ENCODE data around the gene MON1A.
"Not testable (repeated sequence)": the region's sequence is repeated elsewhere in the genome, so short reads cannot be mapped to it uniquely, and the experiment has no call there.

MON1A gene, protein sequence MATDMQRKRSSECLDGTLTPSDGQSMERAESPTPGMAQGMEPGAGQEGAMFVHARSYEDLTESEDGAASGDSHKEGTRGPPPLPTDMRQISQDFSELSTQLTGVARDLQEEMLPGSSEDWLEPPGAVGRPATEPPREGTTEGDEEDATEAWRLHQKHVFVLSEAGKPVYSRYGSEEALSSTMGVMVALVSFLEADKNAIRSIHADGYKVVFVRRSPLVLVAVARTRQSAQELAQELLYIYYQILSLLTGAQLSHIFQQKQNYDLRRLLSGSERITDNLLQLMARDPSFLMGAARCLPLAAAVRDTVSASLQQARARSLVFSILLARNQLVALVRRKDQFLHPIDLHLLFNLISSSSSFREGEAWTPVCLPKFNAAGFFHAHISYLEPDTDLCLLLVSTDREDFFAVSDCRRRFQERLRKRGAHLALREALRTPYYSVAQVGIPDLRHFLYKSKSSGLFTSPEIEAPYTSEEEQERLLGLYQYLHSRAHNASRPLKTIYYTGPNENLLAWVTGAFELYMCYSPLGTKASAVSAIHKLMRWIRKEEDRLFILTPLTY

DNA sequence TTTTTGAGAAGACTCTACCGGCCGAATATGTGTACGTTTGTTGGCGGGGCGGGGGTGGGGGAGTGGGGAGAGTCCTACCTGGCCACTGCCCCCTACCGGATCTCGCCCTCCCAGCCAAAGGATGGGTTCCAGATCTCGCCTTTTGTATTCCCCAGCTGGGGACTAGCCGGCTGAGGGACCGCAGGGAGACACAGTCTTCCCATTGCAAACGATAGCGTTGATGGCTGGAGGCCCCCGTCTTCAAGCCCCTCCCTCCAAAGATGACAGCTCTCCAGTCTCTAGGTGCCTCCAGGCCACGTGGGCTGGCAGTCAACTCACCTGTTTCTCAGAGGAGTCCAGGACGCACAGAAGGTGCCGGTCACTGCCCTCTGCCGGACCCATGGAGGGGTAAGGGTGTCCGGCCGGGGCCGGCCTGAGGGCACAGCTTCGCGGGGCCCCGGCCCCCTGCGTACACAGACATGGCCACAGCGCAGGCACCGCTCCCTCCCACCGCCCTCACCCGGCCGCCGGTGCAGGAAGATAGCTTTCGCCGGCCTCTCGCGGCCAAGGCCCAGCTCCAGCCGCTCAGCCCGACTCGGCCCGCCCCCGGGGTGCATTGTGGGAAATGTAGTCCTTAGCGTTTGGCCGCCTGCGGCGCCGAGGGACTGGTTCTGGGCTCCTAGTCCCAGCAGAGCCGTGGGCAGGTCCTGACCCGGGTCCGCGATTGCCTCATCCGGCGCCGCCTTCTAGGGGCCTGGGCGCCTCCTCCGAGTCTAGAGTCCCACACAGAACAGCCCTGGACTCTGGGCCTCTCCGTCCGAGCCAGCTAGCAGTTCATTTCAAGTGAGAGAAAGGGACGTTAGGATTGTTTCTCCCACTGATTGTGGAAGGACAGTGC, at the start of gene MON1A:
MON1A (minus strand) TSS at position 521 of the 877 bp plus-strand sequence. CDS start 16,465 bp downstream, outside the sequence.
- peak within 1 kb of the TSS; percentile 54; the same call in 1 of the 2 replicates for H3K4me3 ChIP-seq (ENCODE audit: low read length)
- TF ChIP-seq ZNF274 (IDR thresholded peaks at IDR 0.05; ENCODE audit: low read depth, low read length), result no peak

DNA sequence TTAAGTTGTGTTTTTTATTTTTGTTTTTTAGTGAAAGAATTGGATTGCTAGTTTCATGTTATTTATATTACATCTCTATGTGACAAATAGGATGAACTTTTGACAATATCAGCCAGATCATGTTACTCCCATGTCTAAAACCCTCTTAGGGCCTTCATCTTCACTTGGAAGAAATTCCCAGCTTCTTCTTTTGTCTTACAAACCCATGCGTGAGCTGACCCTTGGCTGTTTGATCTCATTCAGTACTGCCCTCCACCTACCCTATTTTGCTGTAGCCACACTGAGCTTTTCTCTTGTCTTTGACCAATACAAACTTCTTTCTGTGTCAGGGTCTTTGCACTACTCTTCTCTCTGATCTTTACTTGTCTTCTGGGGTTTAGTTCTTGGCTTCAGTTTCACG, 47.3 kb upstream of the MON1A start:
- no peak for TF ChIP-seq ZNF274 (IDR thresholded peaks at IDR 0.05; ENCODE audit: low read depth, low read length)
- H3K4me3 ChIP-seq (ENCODE audit: low read length), result no peak overlapping the region

DNA sequence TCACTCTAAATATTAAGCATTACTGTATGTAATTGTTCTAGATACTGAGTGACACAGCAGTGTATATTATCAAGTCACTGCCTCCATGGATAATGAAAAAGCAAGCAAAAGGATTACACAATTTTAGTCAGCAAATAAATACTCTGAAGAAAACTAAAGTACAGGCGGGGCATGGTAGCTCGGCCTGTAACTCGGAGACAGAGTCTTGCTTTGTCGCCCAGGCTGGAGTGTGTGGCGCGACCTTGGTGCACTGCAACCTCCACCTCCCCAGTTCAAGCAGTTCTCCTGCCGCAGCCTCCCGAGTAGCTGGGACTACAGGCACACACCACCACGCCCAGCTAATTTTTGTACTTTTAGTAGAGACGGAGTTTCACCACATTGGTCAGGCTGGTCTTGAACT, 43.0 kb upstream of the MON1A start:
- TF ChIP-seq ZNF274 (IDR thresholded peaks at IDR 0.05; ENCODE audit: low read depth, low read length), result no peak
- no peak overlapping the region for H3K4me3 ChIP-seq (ENCODE audit: low read length)

DNA sequence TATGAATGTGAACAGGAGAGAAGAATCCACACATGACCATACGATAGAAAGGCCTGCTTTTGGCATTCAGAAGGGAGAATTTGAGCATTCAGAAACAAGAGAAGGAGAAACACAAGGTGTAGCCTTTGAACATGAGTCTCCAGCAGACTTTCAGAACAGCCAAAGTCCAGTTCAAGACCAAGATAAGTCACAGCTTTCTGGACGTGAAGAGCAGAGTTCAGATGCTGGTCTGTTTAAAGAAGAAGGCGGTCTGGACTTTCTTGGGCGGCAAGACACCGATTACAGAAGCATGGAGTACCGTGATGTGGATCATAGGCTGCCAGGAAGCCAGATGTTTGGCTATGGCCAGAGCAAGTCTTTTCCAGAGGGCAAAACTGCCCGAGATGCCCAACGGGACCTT, 38.7 kb upstream of the MON1A start:
- TF ChIP-seq ZNF274 (IDR thresholded peaks at IDR 0.05; ENCODE audit: low read depth, low read length), result no peak
- H3K4me3 ChIP-seq (ENCODE audit: low read length), result no peak overlapping the region

DNA sequence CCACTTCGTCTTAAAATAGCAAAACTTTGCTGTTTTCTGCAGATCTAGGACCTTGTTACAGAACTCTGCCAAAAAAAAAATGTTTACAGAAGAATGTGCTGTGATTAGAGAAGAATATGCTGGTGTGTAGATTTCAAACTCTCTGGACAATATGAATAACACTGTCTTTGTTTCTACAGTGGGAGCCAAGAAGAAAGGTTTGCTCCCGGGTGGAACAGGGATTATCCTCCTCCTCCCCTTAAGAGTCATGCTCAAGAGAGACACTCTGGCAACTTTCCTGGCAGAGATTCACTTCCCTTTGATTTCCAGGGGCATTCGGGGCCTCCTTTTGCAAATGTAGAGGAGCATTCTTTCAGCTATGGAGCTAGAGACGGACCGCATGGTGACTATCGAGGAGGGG, 37.7 kb upstream of the MON1A start:
- no peak overlapping the region for H3K4me3 ChIP-seq (ENCODE audit: low read length)
- TF ChIP-seq ZNF274 (IDR thresholded peaks at IDR 0.05; ENCODE audit: low read depth, low read length), result no peak

DNA sequence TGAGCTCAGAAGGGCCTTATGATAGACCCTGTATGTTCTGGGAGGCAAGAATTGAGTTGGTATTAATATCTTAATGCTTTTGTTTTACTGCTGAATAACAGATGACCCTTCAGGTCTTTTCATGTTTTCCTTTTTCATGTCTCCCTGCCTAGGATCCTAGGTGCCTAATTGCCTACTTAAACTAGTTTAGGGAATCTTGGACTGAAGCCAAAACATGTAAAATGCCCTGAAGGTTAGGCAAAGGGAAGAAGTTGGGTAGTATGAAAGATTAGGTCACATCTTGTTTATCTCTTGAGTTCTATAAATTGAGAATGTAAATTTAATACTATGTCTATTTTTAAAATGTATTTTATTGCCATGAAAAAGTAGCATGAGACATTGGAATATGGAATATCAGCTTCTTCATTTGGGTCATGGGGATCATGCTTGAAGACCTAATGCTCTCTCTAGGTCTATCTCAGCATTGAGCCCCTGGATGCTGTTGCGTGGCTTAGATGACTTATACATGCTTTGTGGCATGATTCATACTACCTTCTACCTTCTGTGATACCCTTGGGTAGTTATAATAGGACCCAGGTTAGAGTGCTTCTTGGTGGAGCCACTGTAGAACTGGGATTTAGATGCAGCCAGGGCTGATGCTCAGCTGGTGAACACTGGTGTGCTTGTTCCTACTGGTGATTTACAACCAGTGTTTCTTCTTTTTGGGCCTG, 36.8 kb upstream of the MON1A start:
- no peak for TF ChIP-seq ZNF274 (IDR thresholded peaks at IDR 0.05; ENCODE audit: low read depth, low read length)

DNA sequence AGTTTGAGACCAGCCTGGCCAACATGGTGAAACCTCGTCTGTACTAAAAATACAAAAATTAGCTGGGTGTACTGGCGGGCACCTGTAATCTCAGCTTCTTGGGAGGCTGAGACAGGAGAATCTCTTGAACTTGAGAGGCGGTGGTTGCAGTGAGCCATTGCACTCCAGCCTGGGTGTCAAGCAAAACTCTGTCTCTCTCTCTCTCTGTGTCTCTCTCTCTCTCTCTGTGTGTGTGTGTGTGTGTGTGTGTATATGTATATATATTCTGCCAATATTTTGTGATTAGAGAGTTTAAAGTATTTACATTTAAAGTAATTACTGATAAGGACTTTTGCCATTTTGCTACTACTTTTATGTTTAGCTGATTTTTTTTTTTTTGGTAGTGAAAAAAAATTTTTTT, 26.0 kb upstream of the MON1A start:
- TF ChIP-seq ZNF274 (IDR thresholded peaks at IDR 0.05; ENCODE audit: low read depth, low read length), result no peak
- no peak overlapping the region for H3K4me3 ChIP-seq (ENCODE audit: low read length)

More for the DNA sequence above, 36.8 kb upstream of the MON1A start:
- no peak overlapping the region for H3K4me3 ChIP-seq (ENCODE audit: low read length)

DNA sequence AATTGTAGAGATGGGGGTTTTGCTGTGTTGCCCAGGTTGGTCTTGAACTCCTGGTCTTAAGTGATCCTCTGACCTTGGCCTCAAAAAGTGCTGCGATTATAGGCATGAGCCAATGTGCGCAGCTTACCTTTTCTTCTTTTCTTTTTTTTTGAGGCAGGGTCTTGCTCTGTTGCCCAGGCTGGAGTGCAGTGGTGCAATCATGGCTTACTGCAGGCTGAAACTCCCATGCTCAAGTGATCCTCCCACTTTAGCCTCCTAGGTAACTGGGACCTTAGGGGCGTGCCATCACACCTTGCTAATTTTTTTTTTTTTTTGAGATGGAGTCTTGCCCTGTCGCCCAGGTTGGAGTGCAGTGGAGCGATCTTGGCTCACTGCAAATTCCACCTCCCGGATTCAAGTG, 23.3 kb upstream of the MON1A start:
- TF ChIP-seq ZNF274 (IDR thresholded peaks at IDR 0.05; ENCODE audit: low read depth, low read length), result no peak

DNA sequence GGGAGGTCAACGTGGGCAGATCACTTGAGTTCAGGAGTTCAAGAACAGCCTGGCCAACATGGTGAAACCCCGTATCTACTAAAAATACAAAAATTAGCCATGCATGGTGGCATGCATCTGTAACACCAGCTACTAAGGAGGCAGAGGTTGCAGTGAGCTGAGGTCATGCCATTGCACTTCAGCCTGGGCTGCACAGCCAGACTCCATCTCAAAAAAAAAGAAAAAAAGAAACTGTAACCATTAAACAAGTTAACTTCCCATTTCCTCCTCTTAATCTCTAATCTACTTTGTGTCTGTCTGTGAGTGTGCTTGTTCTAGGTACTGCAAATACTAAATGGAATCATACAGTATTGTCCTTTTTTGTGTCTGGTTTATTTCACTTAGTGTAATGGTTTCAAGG, 13.0 kb upstream of the MON1A start:
- H3K4me3 ChIP-seq (ENCODE audit: low read length), result no peak overlapping the region
- no peak for TF ChIP-seq ZNF274 (IDR thresholded peaks at IDR 0.05; ENCODE audit: low read depth, low read length)

More for the DNA sequence above, 23.3 kb upstream of the MON1A start:
- no peak overlapping the region for H3K4me3 ChIP-seq (ENCODE audit: low read length)

DNA sequence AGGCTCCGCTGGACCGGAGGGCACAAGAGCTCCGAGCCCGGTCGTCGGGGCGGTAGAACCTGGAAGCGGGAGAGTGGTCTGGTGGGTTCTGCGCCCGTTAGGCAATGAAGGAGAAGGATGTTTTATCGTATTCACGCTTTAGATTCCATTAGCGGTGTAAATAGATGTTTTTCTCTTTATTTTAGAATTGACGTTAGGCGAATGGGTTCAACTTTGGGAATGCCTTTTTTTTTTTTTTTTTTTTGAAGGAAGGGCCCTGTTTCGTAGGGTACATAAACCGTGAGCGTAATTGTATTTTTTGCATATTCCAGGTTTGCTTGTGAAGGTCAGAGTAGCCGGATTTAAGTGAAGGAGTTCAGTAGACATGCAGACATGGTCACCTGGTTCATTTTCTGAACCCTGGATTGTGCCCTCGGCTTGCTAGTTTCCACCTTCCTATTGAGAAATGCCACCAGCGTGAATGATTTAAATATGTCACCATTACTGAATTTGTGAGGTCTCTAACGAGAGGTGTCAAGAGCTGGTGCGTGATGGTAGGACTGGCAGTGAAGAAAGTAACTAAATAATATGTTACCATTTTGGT, 11.1 kb upstream of the MON1A start:
- H3K4me3 ChIP-seq (ENCODE audit: low read length), result peak overlapping the region; percentile 91
- no peak for TF ChIP-seq ZNF274 (IDR thresholded peaks at IDR 0.05; ENCODE audit: low read depth, low read length)

DNA sequence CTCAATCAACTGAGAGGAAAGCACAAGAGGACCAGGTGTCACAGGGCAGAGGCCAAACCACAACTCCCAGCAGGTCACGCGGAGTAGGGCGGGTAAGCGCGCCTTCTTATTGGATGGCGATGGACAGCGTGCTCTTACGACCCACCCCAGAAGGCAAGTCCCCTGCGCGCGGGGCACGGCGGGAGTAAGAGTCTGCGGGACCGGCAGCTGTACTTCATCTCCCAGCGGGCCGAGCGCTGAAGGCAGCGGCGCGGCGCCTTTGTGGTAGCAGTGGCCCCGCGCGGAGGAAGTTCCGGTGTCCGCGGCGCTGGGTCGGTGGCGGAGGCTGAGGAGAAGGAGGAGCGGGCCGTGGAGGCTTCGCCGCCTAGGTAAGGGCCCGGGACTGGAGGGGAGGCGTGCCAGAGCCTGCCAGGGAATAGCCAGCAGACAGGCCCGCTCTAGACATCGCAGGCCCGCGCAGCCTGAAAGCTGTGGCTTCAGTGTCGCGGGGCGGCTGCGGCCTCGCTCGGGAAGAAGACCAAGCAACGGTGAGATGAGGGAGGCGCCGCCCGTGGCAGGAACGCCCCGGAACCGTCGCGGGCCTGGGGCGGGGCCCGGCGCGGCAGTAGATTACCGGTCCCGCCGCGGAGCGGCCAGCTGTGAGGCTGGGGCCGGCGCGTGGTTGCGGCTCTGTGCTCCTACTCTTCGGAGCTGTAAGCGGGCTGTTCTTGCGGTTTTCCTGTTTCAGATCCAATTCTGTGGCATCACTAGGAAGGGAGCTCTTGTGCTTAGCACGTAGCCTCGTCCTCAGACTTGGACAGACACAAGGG, 10.5 kb upstream of the MON1A start, which contains the start of gene RBM6:
RBM6 (plus strand) TSS at position 293 of the 809 bp plus-strand sequence. CDS start 22,492 bp downstream, outside the sequence.
- TF ChIP-seq ZNF274 (IDR thresholded peaks at IDR 0.05; ENCODE audit: low read depth, low read length), result no peak
- H3K4me3 ChIP-seq (ENCODE audit: low read length), result peak within 1 kb of the TSS; percentile 91

DNA sequence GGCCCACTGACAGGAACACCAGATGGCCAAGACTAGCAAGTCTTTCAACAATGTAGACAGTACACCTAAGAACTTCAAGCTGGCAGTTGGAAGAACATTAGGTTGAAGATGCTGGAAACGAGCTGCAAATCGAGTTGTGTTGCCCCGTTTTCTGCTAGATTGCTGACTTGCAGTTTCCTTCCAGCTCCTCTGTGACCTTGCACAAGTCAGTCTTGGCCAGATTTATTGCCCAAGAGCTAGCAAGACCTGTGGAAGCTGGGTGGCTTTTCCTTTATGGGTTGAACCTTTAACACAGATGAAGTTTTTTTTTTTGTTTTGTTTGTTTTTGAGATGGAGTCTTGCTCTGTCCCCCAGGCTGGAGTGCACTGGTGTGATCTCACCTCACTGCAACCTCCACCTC, 7.5 kb upstream of the MON1A start:
- no peak overlapping the region for H3K4me3 ChIP-seq (ENCODE audit: low read length)
- no peak for TF ChIP-seq ZNF274 (IDR thresholded peaks at IDR 0.05; ENCODE audit: low read depth, low read length)

DNA sequence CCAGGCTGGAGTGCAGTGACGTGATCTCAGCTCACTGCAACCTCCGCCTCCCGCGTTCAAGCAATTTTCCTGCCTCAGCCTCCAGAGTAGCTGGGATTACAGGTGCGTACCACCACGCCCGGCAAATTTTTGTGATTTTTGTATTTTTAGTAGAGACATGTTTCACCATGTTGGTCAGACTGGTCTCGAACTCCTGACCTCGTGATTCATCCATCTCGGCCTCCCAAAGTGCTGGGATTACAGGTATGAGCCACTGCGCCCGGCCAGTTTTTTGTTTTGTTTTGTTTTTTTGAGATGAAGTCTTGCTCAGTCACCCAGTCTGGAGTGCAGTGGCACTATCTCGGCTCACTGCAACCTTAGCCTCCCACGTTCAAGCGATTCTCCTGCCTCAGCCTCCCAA, 2.7 kb upstream of the MON1A start:
- not testable (repeated sequence) for H3K4me3 ChIP-seq (ENCODE audit: low read length)
